Activated CD8-positive, alpha-beta memory T cell treated with anti-CD3 and anti-CD28 coated beads, Interleukin-2, amount 50 U/mL, for 24 hours (primary cell): ENCODE data around the gene RPL13A.
"Not testable (repeated sequence)": the region's sequence is repeated elsewhere in the genome, so short reads cannot be mapped to it uniquely, and the experiment has no call there.

Experiments used
- DNase-seq: peaks from one replicate; pipeline ENCODE4 v3.0.0-alpha.2; 2020; ENCODE audit errors: extremely low read depth

The RPL13A gene

GRCh38 chr19:49487277-49488045 is at the start of gene RPL13A:
RPL13A (plus strand) TSS chr19:49487608; CDS start chr19:49487630, 22 bp downstream.
- DNase-seq: peak; percentile 98

GRCh38 chr19:49438261-49438660 is 49.1 kb upstream of the RPL13A start:
- DNase-seq: no peak

DNA sequence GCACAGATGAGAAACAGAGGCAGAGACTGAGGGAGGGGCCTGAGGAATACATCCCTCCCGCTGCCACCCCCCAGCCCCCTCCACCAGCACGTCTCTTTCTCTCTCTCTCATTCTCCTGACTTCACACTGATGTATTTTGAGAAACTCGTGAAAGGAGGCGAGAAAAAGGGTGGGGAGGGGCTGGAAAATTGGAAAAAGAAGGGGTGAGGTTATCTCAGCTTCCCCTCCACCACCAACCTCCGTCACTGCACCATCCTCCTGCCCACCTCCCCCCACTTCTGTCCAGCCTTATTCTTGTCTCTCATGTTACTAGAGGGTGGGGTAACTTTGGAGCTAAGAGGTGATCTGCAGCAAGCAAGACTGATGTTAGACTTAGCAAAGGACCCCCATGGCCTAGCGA is 47.6 kb upstream of the RPL13A start:
- DNase-seq: no peak

- no peak for DNase-seq
These were observed 46.8 kb upstream of the RPL13A start for GRCh38 chr19:49440439-49441209.

GRCh38 chr19:49441210-49441959 is 46.0 kb upstream of the RPL13A start, which contains the start of gene SLC17A7:
SLC17A7 (minus strand) TSS chr19:49441527; CDS start chr19:49441379, 148 bp downstream.
- no peak for DNase-seq

- DNase-seq: no peak
These were observed 45.5 kb upstream of the RPL13A start for GRCh38 chr19:49441960-49442350.

- DNase-seq: no peak
These were observed 45.1 kb upstream of the RPL13A start for GRCh38 chr19:49442354-49442753.

GRCh38 chr19:49442771-49443365 is 44.5 kb upstream of the RPL13A start:
- no peak for DNase-seq

- DNase-seq: peak; percentile 86
These were observed 43.9 kb upstream of the RPL13A start for GRCh38 chr19:49443366-49444099.

GRCh38 chr19:49444100-49444700 is 43.2 kb upstream of the RPL13A start:
- not testable (repeated sequence) for DNase-seq

- no peak for DNase-seq
These were observed 41.4 kb upstream of the RPL13A start for GRCh38 chr19:49445997-49446396.

GRCh38 chr19:49447485-49448431 is 39.6 kb upstream of the RPL13A start:
- no peak for DNase-seq

- no peak for DNase-seq
These were observed 39.0 kb upstream of the RPL13A start for GRCh38 chr19:49448432-49448786.

DNA sequence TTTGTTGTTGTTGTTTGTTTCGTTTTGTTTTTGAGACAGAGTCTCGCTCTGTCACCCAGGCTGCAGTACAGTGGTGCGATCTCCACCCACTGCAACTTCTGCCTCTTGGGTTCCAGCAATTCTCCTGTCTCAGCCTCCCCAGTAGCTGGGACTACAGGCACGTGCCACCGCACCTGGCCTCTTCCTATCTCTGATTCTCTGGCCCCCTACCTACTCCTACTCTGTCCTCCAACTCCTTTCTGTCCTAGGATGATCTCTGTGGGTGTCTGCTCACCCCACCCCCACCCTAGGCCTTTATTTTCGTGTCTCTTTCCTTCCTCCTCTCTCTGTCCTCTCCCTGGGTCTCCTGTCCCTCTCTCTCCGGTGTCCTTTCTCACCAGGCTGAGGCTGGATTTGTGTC is 37.0 kb upstream of the RPL13A start:
- no peak for DNase-seq

DNA sequence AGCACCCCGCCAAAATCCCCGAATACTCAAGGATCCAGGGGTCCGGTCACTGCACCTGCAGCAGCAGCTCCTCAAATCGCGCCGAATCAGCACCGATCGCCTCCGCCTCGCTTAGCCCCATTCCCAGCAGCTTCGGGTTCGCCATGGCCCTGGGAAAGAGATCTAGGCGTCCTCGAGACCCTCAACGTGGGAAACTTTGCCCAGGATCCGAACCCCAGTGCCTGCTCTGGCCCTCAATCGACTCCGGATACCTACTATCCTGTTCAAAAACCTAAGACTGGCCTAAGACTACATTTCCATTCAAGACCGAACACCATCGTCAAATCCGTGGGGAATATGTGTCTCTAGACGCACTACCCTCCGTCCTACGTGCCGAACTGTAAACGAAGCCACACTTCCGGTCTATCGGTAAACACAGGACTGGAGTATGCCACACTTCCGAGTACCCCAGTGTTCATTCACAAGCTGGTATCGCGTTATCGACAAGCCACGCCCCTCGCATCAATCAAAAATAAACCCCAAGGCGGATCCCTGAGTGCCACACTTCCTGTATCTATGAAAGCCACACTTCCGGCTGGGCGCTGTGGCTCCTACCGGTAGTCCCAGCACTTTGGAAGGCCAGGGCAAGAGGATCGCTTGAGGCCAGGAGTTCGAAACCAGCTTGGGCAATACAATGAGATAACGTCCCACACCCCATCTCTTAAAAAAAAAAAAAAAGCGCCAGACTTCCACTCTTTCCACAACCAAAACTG is 35.8 kb upstream of the RPL13A start, which contains the start of gene PIH1D1:
PIH1D1 (minus strand) TSS at position 385 of the 752 bp plus-strand sequence; CDS start at position 145, 240 bp downstream.
- peak; percentile 94 for DNase-seq

- peak; percentile 93 for DNase-seq
These were observed 34.2 kb upstream of the RPL13A start, which contains the start of gene ALDH16A1 for GRCh38 chr19:49453013-49453756. ALDH16A1 (plus strand) TSS chr19:49453225; CDS start chr19:49453332, 107 bp downstream.

DNA sequence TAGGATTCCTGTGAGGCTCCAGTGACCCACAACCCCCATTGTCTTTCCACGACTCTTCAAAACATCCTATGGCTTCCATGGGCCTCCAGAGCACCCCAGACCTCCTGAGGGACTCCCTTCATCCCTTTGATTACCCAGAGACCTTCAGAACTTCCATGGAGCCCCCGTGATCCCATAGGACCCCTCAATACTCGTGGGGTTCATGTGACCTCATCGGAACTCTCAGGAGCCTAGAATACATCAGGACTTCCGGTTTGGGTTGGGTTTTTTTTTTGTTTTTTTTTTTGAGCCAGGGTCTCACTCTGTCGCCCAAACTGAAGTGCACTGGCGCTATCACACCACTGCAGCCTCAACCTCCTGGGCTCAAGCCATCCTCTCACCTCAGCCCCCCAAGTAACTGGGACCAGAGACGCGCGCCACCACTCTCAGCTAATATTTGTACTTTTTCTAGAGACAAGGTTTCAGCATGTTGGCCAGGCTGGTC is 33.6 kb upstream of the RPL13A start:
- DNase-seq: no peak

GRCh38 chr19:49455773-49456172 is 31.6 kb upstream of the RPL13A start:
- no peak for DNase-seq
